Colonic mucosa (tissue), 4 donors: ENCODE measurements around the gene CCNY. TPM values are rescaled to one million over a fixed set of nuclear protein-coding genes. Genes with fewer than 3 reads are reported as not detected.

Source experiments
- DNase-seq: peaks from one replicate; pipeline ENCODE4 v3.0.0-alpha.2; 2020
- H3K27ac ChIP-seq: fragments of 200-600 bp; one replicate; pipeline ENCODE4 v1.8.0; 2021
- H3K27me3 ChIP-seq: fragments of 200-600 bp; one replicate; pipeline ENCODE4 v1.8.0; 2021
- H3K36me3 ChIP-seq: fragments of 200-600 bp; one replicate; pipeline ENCODE4 v1.8.0; 2021
- H3K4me1 ChIP-seq: fragments of 200-600 bp; one replicate; pipeline ENCODE4 v1.8.0; 2021; ENCODE audit warnings: mild to moderate bottlenecking
- H3K4me3 ChIP-seq: fragments of 200-600 bp; one replicate; pipeline ENCODE4 v1.8.0; 2021
- H3K9ac ChIP-seq, 2 donors: one replicate each; pipeline ENCODE4 v1.7.0; 2013; ENCODE audit warnings: control low read depth in 2 of 2, low read depth in 2 of 2, low read length in 2 of 2
- H3K9me3 ChIP-seq: fragments of 200-600 bp; one replicate; pipeline ENCODE4 v1.8.0; 2021
- intact Hi-C: fragments of 100-400 bp; cut with DNase I; formaldehyde crosslinking; loops from one replicate; pipeline ENCODE4 v1.14.1; 2022
- total RNA-seq, 2 donors: library from RNA; stranded (reverse); fragmentation: NEBNext Ultra II Directional in 1 of 2; extraction: Animal tissue kit (Norgen Biotek cat#: 25700) in 1 of 2; gene quantifications; one replicate each; pipeline ENCODE4 v1.2.1, GENCODE V29; 2021
- TF ChIP-seq, protein P1 (sequence below): fragments of 200-600 bp; IDR thresholded peaks from one replicate; pipeline ENCODE4 v1.8.0; 2022; ENCODE audit warnings: antibody characterized with exemption, mild to moderate bottlenecking
- donor health status: healthy.
- donor health status: DM: no; HTN: no; CAD: no.
- donor health status: DM: no; HTN: no; CAD: no.

Gene CCNY
- total RNA-seq, 2 donors from 2014 or later, result 43.5 to 68.6 TPM

- intact Hi-C loops, result loop anchor here (10.0 kb wide), 1 partner anchor 335 kb away; no protein-coding TSS in a partner anchor
These were observed 233.5 kb downstream of the CCNY start for GRCh38 chr10:35569836-35570235.

DNA sequence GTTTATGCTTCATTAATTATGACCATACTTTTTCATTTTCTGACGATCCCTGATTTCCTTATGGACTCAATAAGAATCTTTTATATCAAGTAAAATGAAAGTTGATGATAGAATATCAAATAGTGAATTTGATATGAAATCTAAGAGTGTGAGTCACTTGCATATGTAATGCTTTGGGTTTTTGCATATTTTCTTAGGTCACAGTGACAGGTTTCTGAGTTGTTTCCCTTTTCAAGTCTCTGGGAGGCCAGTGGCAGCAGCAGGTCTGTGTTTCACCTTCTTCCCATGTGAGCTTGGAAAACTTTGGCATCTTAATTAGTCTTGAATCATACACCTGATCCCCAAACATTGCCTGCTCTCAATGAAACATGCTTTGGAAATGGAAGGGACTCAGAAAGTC lies 234.1 kb downstream of the CCNY start:
- Histone ChIP-seq H3K27me3 (no peaks in the 10 kb centered on the region), H3K4me1 (no peaks in the 10 kb centered on the region), H3K9ac (no peak overlapping the region), H3K36me3 (peaks cover 12% of the 10 kb centered on the region), H3K9me3 (no peaks in the 10 kb centered on the region), H3K4me3 (no peak overlapping the region), H3K27ac (no peak overlapping the region)
- TF ChIP-seq, protein P1, sequence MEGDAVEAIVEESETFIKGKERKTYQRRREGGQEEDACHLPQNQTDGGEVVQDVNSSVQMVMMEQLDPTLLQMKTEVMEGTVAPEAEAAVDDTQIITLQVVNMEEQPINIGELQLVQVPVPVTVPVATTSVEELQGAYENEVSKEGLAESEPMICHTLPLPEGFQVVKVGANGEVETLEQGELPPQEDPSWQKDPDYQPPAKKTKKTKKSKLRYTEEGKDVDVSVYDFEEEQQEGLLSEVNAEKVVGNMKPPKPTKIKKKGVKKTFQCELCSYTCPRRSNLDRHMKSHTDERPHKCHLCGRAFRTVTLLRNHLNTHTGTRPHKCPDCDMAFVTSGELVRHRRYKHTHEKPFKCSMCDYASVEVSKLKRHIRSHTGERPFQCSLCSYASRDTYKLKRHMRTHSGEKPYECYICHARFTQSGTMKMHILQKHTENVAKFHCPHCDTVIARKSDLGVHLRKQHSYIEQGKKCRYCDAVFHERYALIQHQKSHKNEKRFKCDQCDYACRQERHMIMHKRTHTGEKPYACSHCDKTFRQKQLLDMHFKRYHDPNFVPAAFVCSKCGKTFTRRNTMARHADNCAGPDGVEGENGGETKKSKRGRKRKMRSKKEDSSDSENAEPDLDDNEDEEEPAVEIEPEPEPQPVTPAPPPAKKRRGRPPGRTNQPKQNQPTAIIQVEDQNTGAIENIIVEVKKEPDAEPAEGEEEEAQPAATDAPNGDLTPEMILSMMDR, result no peak
- DNase-seq, result no peak
- intact Hi-C loops, result no loop called here

More at GRCh38 chr10:35569836-35570235, 233.5 kb downstream of the CCNY start:
- no peak overlapping the region for H3K4me3 ChIP-seq
- no peaks in the 10 kb centered on the region for H3K9me3 ChIP-seq
- no peak overlapping the region for H3K27ac ChIP-seq
- H3K4me1 ChIP-seq, result no peaks in the 10 kb centered on the region
- TF ChIP-seq, protein P1, result no peak
- DNase-seq, result no peak
- no peak overlapping the region for H3K9ac ChIP-seq
- peaks cover 12% of the 10 kb centered on the region for H3K36me3 ChIP-seq
- no peaks in the 10 kb centered on the region for H3K27me3 ChIP-seq

GRCh38 chr10:35572583-35572982 lies 236.3 kb downstream of the CCNY start:
- no peak overlapping the region for H3K4me3 ChIP-seq
- H3K4me1 ChIP-seq, result no peaks in the 10 kb centered on the region
- H3K27ac ChIP-seq, result no peak overlapping the region
- no peak overlapping the region for H3K9ac ChIP-seq
- no peak for DNase-seq
- H3K27me3 ChIP-seq, result no peaks in the 10 kb centered on the region
- TF ChIP-seq, protein P1, result no peak
- intact Hi-C loops, result no loop called here
- H3K36me3 ChIP-seq, result peaks cover 12% of the 10 kb centered on the region
- no peaks in the 10 kb centered on the region for H3K9me3 ChIP-seq

DNA sequence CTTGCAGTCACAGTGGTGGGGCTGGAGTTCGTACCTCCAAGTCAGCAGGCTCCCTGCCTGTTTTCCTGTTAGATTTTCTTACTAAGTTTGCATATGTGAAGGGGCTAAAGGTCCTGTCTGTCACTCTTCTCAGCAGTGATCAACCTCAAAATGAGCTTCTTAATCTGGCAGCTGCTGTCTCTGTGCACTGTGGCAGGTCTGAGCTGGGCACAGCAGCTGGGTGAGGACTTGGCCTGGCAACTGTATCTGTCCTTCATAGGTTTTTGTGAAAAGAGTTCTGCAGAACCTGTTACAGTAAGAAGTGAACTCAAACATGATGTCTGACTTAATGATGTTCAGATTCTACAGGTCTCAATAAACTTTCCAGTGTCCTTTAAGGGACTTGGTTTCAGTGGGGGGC lies 237.5 kb downstream of the CCNY start:
- Histone ChIP-seq H3K4me1 (no peaks in the 10 kb centered on the region), H3K9ac (no peak overlapping the region), H3K27ac (no peak overlapping the region), H3K36me3 (peaks cover 10% of the 10 kb centered on the region), H3K4me3 (no peak overlapping the region), H3K27me3 (no peaks in the 10 kb centered on the region), H3K9me3 (no peaks in the 10 kb centered on the region)
- TF ChIP-seq, protein P1, result no peak
- no peak for DNase-seq
- intact Hi-C loops, result no loop called here

GRCh38 chr10:35574924-35575352 lies 238.6 kb downstream of the CCNY start:
- Histone ChIP-seq H3K36me3 (no peaks in the 10 kb centered on the region), H3K4me3 (no peak overlapping the region), H3K9me3 (no peaks in the 10 kb centered on the region), H3K27ac (no peak overlapping the region), H3K27me3 (no peaks in the 10 kb centered on the region), H3K9ac (no peak overlapping the region), H3K4me1 (no peaks in the 10 kb centered on the region)
- intact Hi-C loops, result no loop called here
- TF ChIP-seq, protein P1, result no peak
- no peak for DNase-seq
